Occipital lobe (tissue), 2 donors: ENCODE results near the gene EXOSC3. TPM values are rescaled to one million over a fixed set of nuclear protein-coding genes. Genes with fewer than 3 reads are reported as not detected.
"Not testable (repeated sequence)": the region's sequence is repeated elsewhere in the genome, so short reads cannot be mapped to it uniquely, and the experiment has no call there.

Source experiments
- DNase-seq: peaks from one replicate; lab custom pipeline; 2025; lab: John Stamatoyannopoulos, UW
- total RNA-seq: library from RNA; depleted of rRNA; stranded (reverse); fragments of >200 nt; gene quantifications from one replicate; pipeline ENCODE4 v1.2.3, GENCODE V29; 2014

The EXOSC3 gene
- 74.9 TPM for total RNA-seq

DNA sequence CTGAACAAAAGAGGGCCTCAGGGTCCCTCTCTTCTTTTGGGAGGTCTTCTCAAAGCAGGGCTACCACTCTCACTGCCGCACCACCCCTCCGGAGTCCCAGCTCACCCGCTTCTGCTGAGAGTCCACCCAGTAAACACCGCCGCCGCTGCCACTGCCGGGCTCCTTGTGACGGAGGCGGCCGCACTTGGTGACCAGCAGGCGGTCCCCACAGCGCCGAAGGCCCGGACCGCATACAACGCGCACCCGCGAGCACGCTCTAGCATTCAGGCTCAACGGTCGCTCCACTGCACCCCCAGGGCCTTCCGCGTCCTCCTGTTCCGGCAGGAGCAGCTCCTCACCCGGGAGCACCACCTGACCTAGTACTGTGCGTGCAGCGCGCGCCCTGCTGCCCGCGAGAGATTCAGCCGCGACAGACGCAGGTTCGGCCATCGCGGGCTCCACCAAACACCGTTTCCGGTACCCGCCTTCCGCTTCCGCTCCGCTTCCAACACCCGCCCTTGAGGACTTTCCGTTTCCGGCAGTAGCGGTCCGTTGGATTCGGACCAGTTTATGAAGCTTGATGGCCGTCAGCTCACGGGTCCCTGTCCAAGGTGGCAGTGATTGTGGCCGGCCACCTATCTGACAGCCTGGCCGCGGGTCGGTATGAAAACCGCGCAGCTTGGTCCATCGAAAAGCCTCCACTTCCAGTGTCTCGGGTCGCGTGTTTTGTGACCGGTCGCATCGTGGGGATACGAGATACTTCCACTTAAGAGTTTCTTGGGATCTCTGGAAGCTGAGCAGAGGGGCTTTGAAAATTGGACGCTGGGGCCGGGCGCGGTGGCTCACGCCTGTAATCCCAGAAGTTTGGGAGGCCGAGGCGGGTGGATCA is at the start of gene EXOSC3:
TSS of gene EXOSC3 (minus strand) at position 449 of the 868 bp plus-strand sequence. CDS start at position 429, 20 bp downstream.
- peak; percentile 84 for DNase-seq

- DNase-seq = no peak
These were observed 42.8 kb upstream of the EXOSC3 start for GRCh38 chr9:37827483-37828165.

GRCh38 chr9:37825174-37825573 is 40.3 kb upstream of the EXOSC3 start:
- not testable (repeated sequence) for DNase-seq

DNA sequence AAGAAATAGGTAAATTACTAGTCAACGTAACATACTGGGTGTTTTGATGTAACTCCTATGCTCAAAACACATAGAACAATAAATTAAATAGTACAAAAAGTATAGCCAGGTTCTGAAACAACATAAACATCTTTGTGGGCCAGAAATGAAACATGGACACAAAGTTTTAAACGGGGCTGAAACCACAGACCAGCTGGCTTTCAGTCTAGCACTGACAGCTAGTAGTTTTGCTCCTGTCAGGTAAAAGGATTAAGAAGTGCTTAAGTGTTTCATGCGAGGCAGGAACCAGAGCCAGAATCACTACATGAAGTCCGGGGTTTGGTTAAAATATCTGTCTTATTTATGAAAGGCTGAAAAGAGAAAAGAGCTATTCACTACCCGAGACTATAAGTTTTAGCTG is 35.3 kb upstream of the EXOSC3 start:
- DNase-seq = no peak

GRCh38 chr9:37818849-37819248 is 34.0 kb upstream of the EXOSC3 start:
- DNase-seq = no peak

- no peak for DNase-seq
These were observed 28.0 kb upstream of the EXOSC3 start for GRCh38 chr9:37812773-37813379.

DNA sequence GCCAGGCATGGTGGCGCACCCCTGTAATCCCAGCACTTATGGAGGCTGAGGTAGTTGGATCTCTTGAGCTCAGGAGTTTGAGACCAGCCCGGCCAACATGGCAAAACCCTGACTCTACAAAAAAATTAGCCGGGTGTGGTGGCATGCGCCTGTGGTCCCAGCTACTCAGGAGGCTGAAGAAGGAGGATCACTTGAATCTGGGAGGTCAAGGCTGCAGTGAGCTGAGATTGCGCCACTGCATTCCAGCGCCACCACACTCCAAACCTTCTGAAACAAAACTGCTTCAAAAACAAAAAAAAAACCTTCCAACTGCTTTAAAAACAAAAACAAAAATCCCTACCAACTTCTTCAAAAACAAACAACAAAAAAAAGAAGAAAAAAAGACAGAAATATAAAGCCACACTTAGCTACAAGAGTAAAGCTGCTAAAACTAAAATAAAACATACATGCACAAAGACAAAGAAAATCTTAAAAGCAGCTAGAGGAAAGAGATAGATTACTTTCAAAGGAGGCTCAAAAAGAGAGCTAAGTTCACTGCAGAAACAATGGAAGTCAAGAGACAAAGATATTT is 27.1 kb upstream of the EXOSC3 start:
- DNase-seq = no peak

GRCh38 chr9:37809676-37810075 is 24.8 kb upstream of the EXOSC3 start:
- not testable (repeated sequence) for DNase-seq

GRCh38 chr9:37806271-37806670 is 21.4 kb upstream of the EXOSC3 start:
- no peak for DNase-seq

- DNase-seq = no peak
These were observed 17.3 kb upstream of the EXOSC3 start for GRCh38 chr9:37801959-37802711.

- DNase-seq = no peak
These were observed 16.5 kb upstream of the EXOSC3 start for GRCh38 chr9:37801287-37801850.

DNA sequence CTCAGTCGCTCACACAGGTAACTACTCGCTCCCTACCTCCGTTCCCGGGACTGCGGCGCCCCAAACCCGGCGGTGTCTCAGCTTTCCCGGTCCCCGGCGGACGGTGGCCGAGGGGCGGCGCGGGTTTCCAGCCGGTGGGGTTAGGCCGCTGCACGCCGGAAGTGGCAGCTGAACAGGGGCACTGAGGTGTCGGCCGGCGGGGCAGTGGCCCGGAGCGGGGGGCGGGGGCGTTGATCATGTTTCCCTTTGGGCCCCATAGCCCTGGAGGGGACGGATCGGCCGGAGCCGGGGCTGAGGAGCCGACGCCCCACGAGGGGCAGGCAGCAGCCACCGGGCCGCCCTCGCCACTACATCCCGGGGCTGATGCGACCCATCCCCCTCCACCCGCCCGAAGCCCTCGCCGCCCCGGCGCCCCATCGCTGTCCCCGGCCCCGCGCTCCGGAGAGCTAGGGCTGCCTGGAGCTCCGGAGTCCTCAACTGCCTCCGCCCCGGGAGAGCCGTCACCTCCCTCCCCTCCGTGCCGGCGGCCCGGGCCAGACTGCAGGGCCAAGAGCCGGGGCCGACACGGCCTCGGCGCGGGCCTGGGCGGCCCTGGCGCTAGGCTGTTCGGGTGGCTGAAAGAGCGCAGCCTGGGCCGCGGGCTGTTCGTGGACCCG is 15.9 kb upstream of the EXOSC3 start, which contains the start of gene DCAF10:
TSS of gene DCAF10 (plus strand) at position 167 of the 656 bp plus-strand sequence. CDS start at position 237, 70 bp downstream.
- peak; percentile 79 for DNase-seq

DNA sequence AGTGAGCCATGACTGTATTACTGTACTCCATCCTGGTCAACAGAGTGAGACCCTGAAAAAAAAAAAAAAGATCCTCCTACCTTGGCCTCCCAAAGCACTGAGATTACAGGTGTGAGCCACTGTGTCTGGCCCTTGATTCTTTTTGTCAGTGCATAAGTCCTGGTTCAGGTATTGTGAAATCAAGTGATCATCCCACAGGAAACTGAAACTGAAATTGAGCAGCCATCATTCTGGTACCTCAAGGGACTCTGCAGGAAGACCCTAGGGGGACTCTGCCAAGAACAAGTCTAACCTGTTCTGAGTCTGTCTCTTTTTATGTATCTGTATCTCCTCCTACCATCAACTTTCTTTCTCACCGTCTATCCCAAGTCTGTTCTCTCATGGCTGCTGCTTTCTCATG is 13.8 kb upstream of the EXOSC3 start:
- DNase-seq = no peak

DNA sequence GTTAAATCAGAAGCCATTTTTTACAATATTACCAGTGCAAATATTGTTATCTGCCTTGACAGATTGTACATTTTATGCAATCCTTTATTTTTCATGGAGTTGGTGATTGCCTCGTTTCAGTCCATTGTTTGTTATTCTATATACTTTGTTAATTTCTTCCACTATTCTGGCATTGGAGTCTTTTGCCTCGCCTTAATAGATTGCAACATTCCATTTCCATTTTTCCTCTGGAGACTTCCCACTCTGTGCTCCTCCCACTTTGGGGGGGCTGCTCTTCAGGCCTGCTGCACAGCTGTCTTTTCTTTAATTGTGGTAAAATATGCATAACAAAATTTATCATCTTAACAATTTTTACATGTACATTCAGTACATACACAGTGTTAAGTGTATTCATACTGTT is 11.4 kb upstream of the EXOSC3 start:
- DNase-seq = no peak

DNA sequence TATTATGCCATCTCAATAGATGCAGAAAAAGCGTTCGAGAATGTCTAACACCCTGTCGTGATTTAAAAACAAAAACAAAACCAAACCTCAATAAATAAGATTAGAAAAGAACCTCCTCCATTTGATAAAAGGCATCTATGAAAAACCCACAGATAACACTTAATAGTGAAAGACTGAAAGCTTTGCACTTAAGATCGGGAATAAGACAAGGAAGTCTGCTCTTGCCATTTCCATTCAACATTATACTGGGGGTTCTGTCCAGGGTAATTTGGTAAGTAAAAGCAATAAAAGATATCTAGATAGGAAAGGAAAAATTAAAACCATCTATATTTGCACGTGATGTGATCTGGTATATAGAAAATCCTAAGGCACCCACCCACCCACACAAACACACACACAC is 7.3 kb upstream of the EXOSC3 start:
- DNase-seq = no peak

GRCh38 chr9:37790096-37790495 is 5.2 kb upstream of the EXOSC3 start:
- DNase-seq = no peak

DNA sequence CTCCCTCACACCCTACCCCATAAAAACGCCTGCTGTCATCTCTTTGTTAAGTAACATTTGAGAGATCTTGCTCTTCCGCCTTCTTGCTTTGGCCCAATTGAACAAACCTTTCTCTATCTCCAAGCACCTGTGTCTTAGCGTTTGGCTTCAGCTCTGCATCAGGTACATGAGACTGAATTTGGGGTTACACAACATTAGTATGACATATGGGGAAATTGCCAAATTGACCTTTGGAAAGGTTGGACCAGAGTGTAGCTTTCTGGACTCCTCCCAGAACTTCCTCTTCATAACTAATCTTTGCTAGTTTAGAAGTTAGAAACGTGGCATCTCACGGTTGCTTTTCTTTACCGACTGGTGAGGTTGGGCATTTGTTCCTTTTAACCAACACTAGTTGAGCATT is 3.5 kb upstream of the EXOSC3 start:
- no peak for DNase-seq

GRCh38 chr9:37787059-37787458 is 2.2 kb upstream of the EXOSC3 start:
- DNase-seq = no peak

GRCh38 chr9:37784291-37784615 is 611 bp downstream of the EXOSC3 start:
- no peak for DNase-seq

GRCh38 chr9:37778534-37778933 is 6.3 kb downstream of the EXOSC3 start:
- no peak for DNase-seq
